Ascending aorta (tissue), 2 donors: ENCODE measurements around the gene HAVCR1. TPM values are rescaled to one million over a fixed set of nuclear protein-coding genes. Genes with fewer than 3 reads are reported as not detected.
"Not testable (repeated sequence)": the region's sequence is repeated elsewhere in the genome, so short reads cannot be mapped to it uniquely, and the experiment has no call there.

Experiments used
- DNase-seq, 2 donors: peaks; one replicate each; pipeline ENCODE4 v3.0.0-alpha.2; 2019; ENCODE audit warnings: low spot score in 2 of 2
- H3K27ac ChIP-seq, 2 donors: fragments of 200-600 bp; sonication (generic); one replicate each; pipeline ENCODE4 v1.5.1; 2016 to 2017; ENCODE audit warnings: mild to moderate bottlenecking in 1 of 2
- H3K27me3 ChIP-seq: fragments of 200-600 bp; sonication (generic); one replicate; pipeline ENCODE4 v1.5.1; 2017
- H3K36me3 ChIP-seq, 2 donors: fragments of 200-600 bp; sonication (generic); one replicate each; pipeline ENCODE4 v1.5.1; 2016
- H3K4me1 ChIP-seq, 2 donors: fragments of 200-600 bp; sonication (generic); one replicate each; pipeline ENCODE4 v1.5.1; 2016 to 2017; ENCODE audit warnings: mild to moderate bottlenecking in 1 of 2
- H3K4me3 ChIP-seq, 2 donors: fragments of 200-600 bp; sonication (generic); one replicate each; pipeline ENCODE4 v1.5.1; 2016 to 2017; ENCODE audit warnings: mild to moderate bottlenecking in 1 of 2
- H3K9me3 ChIP-seq, 2 donors: fragments of 200-600 bp; sonication (generic); one replicate each; pipeline ENCODE4 v1.5.1; 2016
- CTCF ChIP-seq, 3 experiments: fragments of 200-600 bp in 2 of 3; fragments of 450-650 bp in 1 of 3; sonication (generic) in 2 of 3; IDR thresholded peaks; one replicate each; pipeline ENCODE4 v1.5.1; 2016 to 2019; ENCODE audit warnings: antibody characterized with exemption in 3 of 3, mild to moderate bottlenecking in 1 of 3, moderate library complexity in 1 of 3
- intact Hi-C: fragments of 100-400 bp; cut with DNase I; formaldehyde crosslinking; loops from one replicate; pipeline ENCODE4 v1.15.1; 2023
- total RNA-seq: library from RNA; depleted of rRNA; stranded (reverse); fragments of >200 nt; gene quantifications from one replicate; pipeline ENCODE4 v1.1.0, GENCODE V29; 2016

The HAVCR1 gene
- total RNA-seq, 1 donor from 2014 or later, result not detected

DNA sequence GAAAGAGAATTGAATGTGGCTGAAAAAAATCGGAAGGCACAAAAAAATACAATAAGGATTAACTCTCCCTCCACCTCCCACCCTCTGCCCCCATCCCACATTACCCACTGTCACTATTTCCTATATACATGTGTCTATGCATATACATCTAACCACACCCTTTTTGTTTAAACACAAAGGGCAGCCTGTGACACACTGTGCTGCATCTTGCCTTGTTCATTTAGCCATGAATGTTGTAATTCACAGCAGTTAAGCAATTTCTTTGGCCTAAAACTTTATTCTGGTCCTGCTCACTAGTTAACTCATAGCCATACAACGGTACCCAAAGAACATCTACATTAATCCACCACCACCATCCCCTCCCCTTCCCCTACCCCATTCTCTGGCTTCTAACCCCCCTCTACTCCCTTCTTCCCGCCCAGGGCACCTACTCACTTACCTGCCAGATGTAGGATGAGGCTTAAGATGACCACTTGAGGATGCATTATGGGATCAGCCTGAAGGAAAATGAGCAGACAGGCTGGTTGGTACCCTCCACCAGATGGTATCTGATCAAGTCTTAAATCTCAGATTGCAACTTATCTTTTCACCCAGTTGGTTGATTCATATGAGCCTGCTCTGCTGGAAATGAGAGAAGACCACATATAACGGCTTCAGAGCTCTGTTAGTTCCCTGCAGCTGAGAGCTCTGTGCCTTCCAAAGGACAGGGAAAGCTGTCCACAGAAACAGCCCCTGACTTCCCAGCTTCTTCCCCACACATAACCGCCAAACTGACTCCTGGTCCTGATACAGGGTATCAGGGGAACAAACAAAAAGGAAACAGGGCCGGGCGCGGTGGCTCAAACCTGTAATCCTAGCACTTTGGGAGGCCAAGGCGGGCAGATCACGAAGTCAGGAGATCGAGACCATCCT, 1.2 kb downstream of the HAVCR1 start:
- intact Hi-C loops, result no loop called here
- TF ChIP-seq CTCF (IDR thresholded peaks at IDR 0.05), result no peak
- H3K36me3 ChIP-seq, result no peaks in the 10 kb centered on the region
- H3K4me3 ChIP-seq, result no peak overlapping the region
- DNase-seq, result no peak
- no peaks in the 10 kb centered on the region for H3K27me3 ChIP-seq
- H3K9me3 ChIP-seq, result no peaks in the 10 kb centered on the region
- no peak overlapping the region for H3K27ac ChIP-seq
- H3K4me1 ChIP-seq, result no peaks in the 10 kb centered on the region

GRCh38 chr5:157056848-157057247, 2.1 kb downstream of the HAVCR1 start:
- H3K27ac ChIP-seq, H3K36me3 ChIP-seq, H3K4me3 ChIP-seq, DNase-seq, intact Hi-C loops, H3K27me3 ChIP-seq, H3K4me1 ChIP-seq, H3K9me3 ChIP-seq: not testable (repeated sequence)

- no peak overlapping the region for H3K4me3 ChIP-seq
- DNase-seq, result no peak
- no peaks in the 10 kb centered on the region for H3K36me3 ChIP-seq
- no peaks in the 10 kb centered on the region for H3K27me3 ChIP-seq
- no peaks in the 10 kb centered on the region for H3K9me3 ChIP-seq
- intact Hi-C loops, result no loop called here
- no peaks in the 10 kb centered on the region for H3K4me1 ChIP-seq
- no peak for TF ChIP-seq CTCF (IDR thresholded peaks at IDR 0.05)
- H3K27ac ChIP-seq, result no peak overlapping the region
Measured at GRCh38 chr5:157051604-157052245, 7.2 kb downstream of the HAVCR1 start.

GRCh38 chr5:157050050-157050449, 8.9 kb downstream of the HAVCR1 start:
- no peaks in the 10 kb centered on the region for H3K4me1 ChIP-seq
- no peaks in the 10 kb centered on the region for H3K9me3 ChIP-seq
- no peak overlapping the region for H3K4me3 ChIP-seq
- intact Hi-C loops, result no loop called here
- TF ChIP-seq CTCF (IDR thresholded peaks at IDR 0.05), result no peak
- H3K27ac ChIP-seq, result no peak overlapping the region
- DNase-seq, result no peak
- no peaks in the 10 kb centered on the region for H3K27me3 ChIP-seq
- no peaks in the 10 kb centered on the region for H3K36me3 ChIP-seq

GRCh38 chr5:157049605-157050004, 9.3 kb downstream of the HAVCR1 start:
- TF ChIP-seq CTCF (IDR thresholded peaks at IDR 0.05), result no peak
- no peaks in the 10 kb centered on the region for H3K9me3 ChIP-seq
- intact Hi-C loops, result no loop called here
- no peak overlapping the region for H3K4me3 ChIP-seq
- no peak for DNase-seq
- no peaks in the 10 kb centered on the region for H3K4me1 ChIP-seq
- no peaks in the 10 kb centered on the region for H3K27me3 ChIP-seq
- no peak overlapping the region for H3K27ac ChIP-seq
- H3K36me3 ChIP-seq, result no peaks in the 10 kb centered on the region

GRCh38 chr5:157047898-157048297, 11.0 kb downstream of the HAVCR1 start:
- no peak for TF ChIP-seq CTCF (IDR thresholded peaks at IDR 0.05)
- Histone ChIP-seq H3K27ac (no peak overlapping the region), H3K4me1 (no peaks in the 10 kb centered on the region), H3K27me3 (no peaks in the 10 kb centered on the region), H3K9me3 (no peaks in the 10 kb centered on the region), H3K4me3 (no peak overlapping the region), H3K36me3 (no peaks in the 10 kb centered on the region)
- intact Hi-C loops, result no loop called here
- DNase-seq, result no peak

- not testable (repeated sequence) for H3K27me3 ChIP-seq, H3K4me3 ChIP-seq
Measured at GRCh38 chr5:157047016-157047415, 11.9 kb downstream of the HAVCR1 start.

More at GRCh38 chr5:157047016-157047415, 11.9 kb downstream of the HAVCR1 start:
- H3K4me1 ChIP-seq, H3K27ac ChIP-seq, intact Hi-C loops, H3K36me3 ChIP-seq, DNase-seq, H3K9me3 ChIP-seq: not testable (repeated sequence)
